HCT116 (cell line): Measurements from ENCODE around the gene FAM98B. TPM values are rescaled to one million over a fixed set of nuclear protein-coding genes. Genes with fewer than 3 reads are reported as not detected.

Experiments used
- ATAC-seq: fragments of 200-7000 bp; cut with Tn5 transposase; 2 replicates; pipeline ENCODE4 v1.9.1; 2020; ENCODE audit warnings: mild to moderate bottlenecking, moderate library complexity
- BruUV-seq: library from RNA; stranded (reverse); fragments of 400-500 nt; replicated peaks from 2 replicates; lab custom pipeline; 2021; lab: Mats Ljungman, UMichigan
- CTCF ChIA-PET: fragments of 300-600 bp; sonication (Branson Sonifier 250); formaldehyde crosslinking; loops from one replicate; lab custom pipeline; 2021; ENCODE audit warnings: antibody characterized with exemption; lab: Charles Lee
- POLR2A ChIA-PET: fragments of 300-600, 350-600 bp; sonication (Branson Sonifier 250); formaldehyde crosslinking; loops from one replicate; lab custom pipeline; 2021; ENCODE audit warnings: antibody characterized with exemption; lab: Charles Lee
- RAD21 ChIA-PET, 2 experiments: fragments of 300-600 bp; sonication (Branson Sonifier 250); formaldehyde crosslinking; loops; one replicate each; lab custom pipeline; 2023; ENCODE audit warnings: low total read pairs in 2 of 2; ENCODE audit not compliant: uncharacterized antibody in 2 of 2, unreplicated experiment in 2 of 2, low non-redundant PET in 1 of 2; lab: Charles Lee
- DNase-seq: peaks from one replicate; pipeline ENCODE4 v3.0.0-alpha.2; 2010; ENCODE audit warnings: low read depth, low spot score
- H2AFZ ChIP-seq: fragments of 200-600 bp; shearing (Covaris generic), sonication (generic); 2 replicates; pipeline ENCODE4 v1.6.1; 2017; ENCODE audit warnings: low read depth, mixed run types, mixed read lengths, antibody characterized with exemption, low read length; ENCODE audit not compliant: poor library complexity, severe bottlenecking
- H3K27ac ChIP-seq: 2 replicates; pipeline ENCODE4 v1.5.1; 2012; ENCODE audit warnings: low read depth, low read length
- H3K27me3 ChIP-seq: fragments of 200-600 bp; sonication (generic); 2 replicates; pipeline ENCODE4 v1.6.1; 2016; ENCODE audit warnings: mixed run types, low read length, mixed read lengths; ENCODE audit not compliant: insufficient read depth
- H3K36me3 ChIP-seq, 2 experiments: fragments of 200-500 bp in 1 of 2; fragments of 200-600 bp in 1 of 2; sonication (Bioruptor generic) in 1 of 2; sonication (generic) in 1 of 2; 2 replicates each; pipeline versions ENCODE4 v1.5.1 to v1.6.1; 2014 to 2016; ENCODE audit warnings: low read length in 2 of 2, inconsistent platforms in 1 of 2, mixed read lengths in 1 of 2, mixed run types in 1 of 2; ENCODE audit not compliant: insufficient read depth in 2 of 2, control insufficient read depth in 1 of 2
- H3K4me1 ChIP-seq, 2 experiments: fragments of 200-600 bp in 1 of 2; sonication (generic) in 1 of 2; 2 replicates each; pipeline versions ENCODE4 v1.5.1 to v1.6.1; 2012 to 2017; ENCODE audit warnings: low read length in 2 of 2, inconsistent platforms in 1 of 2, mild to moderate bottlenecking in 1 of 2, mixed read lengths in 1 of 2, mixed run types in 1 of 2, moderate library complexity in 1 of 2; ENCODE audit not compliant: insufficient read depth in 2 of 2, control insufficient read depth in 1 of 2
- H3K4me2 ChIP-seq: fragments of 200-600 bp; sonication (generic); 2 replicates; pipeline ENCODE4 v1.6.1; 2017; ENCODE audit warnings: mixed run types, low read length, mixed read lengths
- H3K4me3 ChIP-seq, 2 experiments: fragments of 200-600 bp in 1 of 2; sonication (generic) in 1 of 2; replicated peaks in 1 of 2; 2 replicates each; pipeline ENCODE4 v1.5.1; 2011 to 2016; ENCODE audit warnings: low read length in 2 of 2, control low read depth in 1 of 2, low read depth in 1 of 2, mild to moderate bottlenecking in 1 of 2, mixed read lengths in 1 of 2, mixed run types in 1 of 2
- H3K79me2 ChIP-seq: fragments of 200-600 bp; sonication (generic); 2 replicates; pipeline ENCODE4 v1.6.1; 2017; ENCODE audit warnings: mild to moderate bottlenecking, mixed run types, low read length, moderate library complexity, mixed read lengths; ENCODE audit not compliant: insufficient read depth
- H3K9ac ChIP-seq: fragments of 200-600 bp; sonication (generic); 2 replicates; pipeline ENCODE4 v1.6.1; 2016; ENCODE audit warnings: low read length, mixed read lengths
- H3K9me2 ChIP-seq: fragments of 200-600 bp; sonication (generic), shearing (Covaris generic); 2 replicates; pipeline ENCODE4 v1.6.1; 2017; ENCODE audit warnings: mixed run types, mild to moderate bottlenecking, moderate library complexity; ENCODE audit not compliant: insufficient read depth
- H3K9me3 ChIP-seq, 2 experiments: fragments of 200-500 bp in 1 of 2; fragments of 200-600 bp in 1 of 2; sonication (Bioruptor generic) in 1 of 2; sonication (generic) in 1 of 2; 2 replicates each; pipeline ENCODE4 v1.6.1; 2014 to 2017; ENCODE audit warnings: low read length in 2 of 2, mixed read lengths in 2 of 2, inconsistent platforms in 1 of 2, low read depth in 1 of 2, mild to moderate bottlenecking in 1 of 2, mixed run types in 1 of 2, moderate library complexity in 1 of 2; ENCODE audit not compliant: control insufficient read depth in 1 of 2, insufficient read depth in 1 of 2
- H4K20me1 ChIP-seq: fragments of 200-600 bp; sonication (generic), shearing (Covaris generic); 2 replicates; pipeline ENCODE4 v1.6.1; 2017; ENCODE audit warnings: mixed run types, mild to moderate bottlenecking, moderate library complexity; ENCODE audit not compliant: insufficient read depth
- CBX3 ChIP-seq: IDR thresholded peaks from 2 replicates; pipeline ENCODE4 v1.6.1; 2012; ENCODE audit warnings: low read depth
- CEBPB ChIP-seq: IDR thresholded peaks from 2 replicates; pipeline ENCODE4 v1.6.1; 2012; ENCODE audit warnings: low read depth
- EGR1 ChIP-seq: IDR thresholded peaks from 2 replicates; pipeline ENCODE4 v1.6.1; 2012; ENCODE audit warnings: low read depth
- ELF1 ChIP-seq: IDR thresholded peaks from 2 replicates; pipeline ENCODE4 v1.6.1; 2012; ENCODE audit warnings: low read depth, borderline replicate concordance
- EZH2 ChIP-seq: fragments of 200-600 bp; sonication (generic); IDR thresholded peaks from 2 replicates; pipeline ENCODE4 v1.6.1; 2017; ENCODE audit warnings: antibody characterized with exemption, mixed run types
- EZH2phosphoT487 ChIP-seq: fragments of 200-600 bp; IDR thresholded peaks from 2 replicates; pipeline ENCODE4 v1.6.1; 2018; ENCODE audit warnings: antibody characterized with exemption, borderline replicate concordance
- FOSL1 ChIP-seq: IDR thresholded peaks from 2 replicates; pipeline ENCODE4 v1.6.1; 2012; ENCODE audit warnings: low read depth
- MAX ChIP-seq: IDR thresholded peaks from 2 replicates; pipeline ENCODE4 v1.6.1; 2012
- POLR2A ChIP-seq: IDR thresholded peaks from 2 replicates; pipeline ENCODE4 v1.7.0; 2011; ENCODE audit warnings: borderline replicate concordance; ENCODE audit not compliant: insufficient read depth, insufficient read length; ENCODE audit errors: extremely low read depth
- POLR2AphosphoS5 ChIP-seq: IDR thresholded peaks from 2 replicates; pipeline ENCODE4 v1.6.1; 2011; ENCODE audit warnings: mild to moderate bottlenecking, low read depth, low read length, moderate library complexity
- RAD21 ChIP-seq: IDR thresholded peaks from 2 replicates; pipeline ENCODE4 v1.6.1; 2012; ENCODE audit warnings: low read depth, mild to moderate bottlenecking
- REST ChIP-seq: IDR thresholded peaks from 2 replicates; pipeline ENCODE4 v1.6.1; 2012; ENCODE audit warnings: low read depth
- SIN3A ChIP-seq: IDR thresholded peaks from 2 replicates; pipeline ENCODE4 v1.6.1; 2012; ENCODE audit warnings: low read depth
- SP1 ChIP-seq: IDR thresholded peaks from 2 replicates; pipeline ENCODE4 v1.6.1; 2012; ENCODE audit warnings: low read depth
- SRF ChIP-seq: IDR thresholded peaks from 2 replicates; pipeline ENCODE4 v1.6.1; 2012; ENCODE audit warnings: low read depth
- TCF7L2 ChIP-seq: IDR thresholded peaks from 2 replicates; pipeline ENCODE4 v1.7.0; 2011; ENCODE audit warnings: borderline replicate concordance, inconsistent platforms; ENCODE audit not compliant: insufficient read depth, insufficient read length; ENCODE audit errors: extremely low read depth
- YY1 ChIP-seq: IDR thresholded peaks from 2 replicates; pipeline ENCODE4 v1.6.1; 2011; ENCODE audit warnings: low read length, low read depth, moderate library complexity, mild to moderate bottlenecking; ENCODE audit not compliant: insufficient replicate concordance; ENCODE audit errors: extremely low read depth
- ZBTB33 ChIP-seq: IDR thresholded peaks from 2 replicates; pipeline ENCODE4 v1.6.1; 2011; ENCODE audit warnings: mild to moderate bottlenecking, low read length, moderate library complexity; ENCODE audit not compliant: insufficient replicate concordance; ENCODE audit errors: extremely low read depth
- ZFX ChIP-seq: fragments of 450-650 bp; IDR thresholded peaks from 2 replicates; pipeline ENCODE4 v1.6.1; 2017
- ZNF274 ChIP-seq: fragments of 200-500 bp; sonication (Bioruptor generic); IDR thresholded peaks from 2 replicates; pipeline ENCODE4 v1.6.1; 2014; ENCODE audit warnings: mild to moderate bottlenecking, low read depth, low read length, inconsistent platforms
- intact Hi-C: fragments of 100-400 bp; cut with micrococcal nuclease; formaldehyde crosslinking; loops from 2 replicates; pipeline ENCODE4 v1.10.0; 2022
- total RNA-seq: library from RNA; stranded (reverse); gene quantifications from one replicate; pipeline ENCODE4 v1.2.1, GENCODE V29; 2021; ENCODE audit not compliant: unreplicated experiment

Gene FAM98B
- total RNA-seq, 1 experiment from 2014 or later, result 44.3 TPM

GRCh38 chr15:38522922-38523321 lies 69.0 kb downstream of the FAM98B start:
- H3K79me2 ChIP-seq, result no peaks in the 10 kb centered on the region
- H3K4me1 ChIP-seq, result no peaks in the 10 kb centered on the region
- H3K4me2 ChIP-seq, result no peak overlapping the region
- no peak overlapping the region for H3K9ac ChIP-seq
- H2AFZ ChIP-seq, result no peak overlapping the region
- no peaks in the 10 kb centered on the region for H3K9me3 ChIP-seq
- POLR2A ChIA-PET, result no interaction called here
- CTCF ChIA-PET, result interaction anchor here (1.3 to 1.6 kb wide), 2 partner anchors 41 to 168 kb away, joined by 3 read pairs; partner anchors contain the start of gene RASGRP1
- H3K9me2 ChIP-seq, result no peaks in the 10 kb centered on the region
- no TSS peak for BruUV-seq
- no peaks in the 10 kb centered on the region for H3K27me3 ChIP-seq
- H3K27ac ChIP-seq, result no peak overlapping the region
- H3K4me3 ChIP-seq, result no peak overlapping the region
- H3K36me3 ChIP-seq, result no peaks in the 10 kb centered on the region
- ATAC-seq (no peak), DNase-seq (no peak)
- intact Hi-C loops, result no loop called here
- RAD21 ChIA-PET, result no interaction called here
- no peaks in the 10 kb centered on the region for H4K20me1 ChIP-seq
- no peak for TF ChIP-seq REST
- no peak for TF ChIP-seq EGR1
- TF ChIP-seq CBX3, result no peak
- no peak for TF ChIP-seq ZNF274
- TF ChIP-seq EZH2phosphoT487, result no peak
- no peak for TF ChIP-seq ZBTB33
- no peak for TF ChIP-seq TCF7L2
- TF ChIP-seq ZFX, result no peak
- TF ChIP-seq EZH2, result no peak
- no peak for TF ChIP-seq CEBPB
- TF ChIP-seq YY1, result no peak
- no peak for TF ChIP-seq POLR2A
- no peak for TF ChIP-seq RAD21
- no peak for TF ChIP-seq ELF1
- no peak for TF ChIP-seq POLR2AphosphoS5
- TF ChIP-seq SP1, result no peak
- no peak for TF ChIP-seq FOSL1
- no peak for TF ChIP-seq SRF
- TF ChIP-seq MAX, result no peak
- no peak for TF ChIP-seq SIN3A
